GM19193 (cell line): ENCODE measurements around the gene TMEM239.

Experiments
- POLR2A ChIP-seq: IDR thresholded peaks from 4 replicates; pipeline ENCODE4 v1.6.1; 2011; ENCODE audit not compliant: insufficient read depth, insufficient read length; ENCODE audit errors: extremely low read depth

TMEM239 gene

DNA sequence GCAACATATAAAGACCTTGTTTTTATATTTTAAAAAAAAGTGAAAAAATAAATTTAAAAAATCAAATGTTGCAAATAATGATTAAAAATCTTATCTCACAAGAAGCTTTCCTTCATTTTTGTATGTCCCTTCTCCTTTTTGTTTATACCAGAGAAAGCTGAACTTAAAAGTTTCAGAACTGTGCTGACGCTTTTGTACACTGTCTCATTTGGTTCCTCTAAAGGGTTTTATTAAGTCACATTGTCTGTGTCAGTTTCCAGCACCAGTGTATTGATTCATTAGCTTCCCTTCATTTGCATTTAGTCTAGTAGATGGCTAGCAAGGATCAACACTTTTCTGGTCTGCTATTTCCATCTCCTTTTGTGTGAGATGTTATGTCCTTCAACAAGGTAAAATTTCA is 17.6 kb downstream of the TMEM239 start:
- TF ChIP-seq POLR2A: no peak

- no peak for TF ChIP-seq POLR2A
Observed at GRCh38 chr20:2834401-2835110, 18.4 kb downstream of the TMEM239 start.

GRCh38 chr20:2835331-2835796 is 19.2 kb downstream of the TMEM239 start:
- no peak for TF ChIP-seq POLR2A

GRCh38 chr20:2836035-2836434 is 19.9 kb downstream of the TMEM239 start:
- TF ChIP-seq POLR2A: no peak

DNA sequence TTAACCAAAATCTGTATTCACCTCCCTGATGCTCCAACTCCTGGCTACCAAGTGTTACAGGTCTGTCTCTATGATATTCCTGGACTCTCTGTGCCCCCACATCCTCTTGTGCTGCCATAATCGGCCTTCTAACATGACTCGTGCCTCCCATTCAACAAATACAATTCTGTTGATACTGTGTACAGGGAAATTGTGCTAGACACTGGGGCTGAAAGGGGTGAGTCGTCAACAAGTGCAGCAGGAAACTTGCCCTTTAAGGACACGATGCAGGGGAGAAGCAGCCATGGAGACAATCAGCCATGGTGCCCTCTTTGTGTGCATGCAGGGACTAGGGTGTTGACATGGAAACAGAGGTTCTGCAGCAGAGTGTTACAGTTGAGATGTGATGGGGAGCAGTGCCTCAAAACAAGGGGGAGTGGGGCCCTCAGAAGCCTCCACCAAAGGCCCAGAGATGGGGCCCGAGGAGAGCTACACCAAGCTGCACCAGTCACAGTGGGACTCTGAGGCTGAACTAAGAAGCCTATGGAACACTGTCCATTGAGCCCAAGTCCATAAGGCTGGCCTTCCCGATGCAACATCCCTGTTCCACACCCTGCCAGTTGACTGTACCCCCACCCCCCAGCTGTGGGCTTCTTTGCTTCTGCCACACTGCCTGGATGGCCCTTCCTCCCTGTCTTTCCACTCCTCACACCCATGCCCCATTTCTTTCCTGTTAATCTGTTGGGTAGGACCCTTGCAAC is 21.2 kb downstream of the TMEM239 start:
- no peak for TF ChIP-seq POLR2A

DNA sequence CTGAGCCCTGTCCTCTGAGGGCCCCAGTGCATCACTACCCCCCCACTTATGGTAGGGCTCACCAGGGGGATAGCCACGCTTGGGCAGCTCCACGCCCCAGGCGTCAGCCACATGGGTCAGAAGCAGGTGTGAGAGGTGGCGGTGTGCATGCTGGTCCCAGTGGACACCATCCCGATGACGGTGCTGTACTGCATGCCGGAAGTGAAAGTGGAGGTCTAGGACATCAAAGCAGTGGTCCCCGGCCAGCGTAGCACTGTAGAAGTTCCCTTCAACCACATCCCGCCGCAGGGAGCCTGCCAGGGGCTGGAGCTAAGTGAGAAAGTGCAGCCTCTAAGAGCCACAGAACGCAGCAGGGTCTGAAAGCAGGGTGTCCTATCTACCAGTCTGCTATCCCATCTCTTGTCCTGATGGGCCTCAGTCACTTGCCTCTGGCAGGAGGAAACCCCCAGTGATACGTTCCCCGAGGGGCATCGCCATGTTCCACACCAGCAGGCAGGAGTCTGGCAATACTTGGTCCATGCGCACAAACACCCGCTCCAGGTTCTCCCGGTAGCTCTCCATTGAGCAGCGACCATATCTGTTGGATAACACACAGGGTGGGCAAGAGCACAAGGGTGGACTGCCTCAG is 22.1 kb downstream of the TMEM239 start:
- no peak for TF ChIP-seq POLR2A

GRCh38 chr20:2838847-2839671 is 22.9 kb downstream of the TMEM239 start:
- no peak for TF ChIP-seq POLR2A

DNA sequence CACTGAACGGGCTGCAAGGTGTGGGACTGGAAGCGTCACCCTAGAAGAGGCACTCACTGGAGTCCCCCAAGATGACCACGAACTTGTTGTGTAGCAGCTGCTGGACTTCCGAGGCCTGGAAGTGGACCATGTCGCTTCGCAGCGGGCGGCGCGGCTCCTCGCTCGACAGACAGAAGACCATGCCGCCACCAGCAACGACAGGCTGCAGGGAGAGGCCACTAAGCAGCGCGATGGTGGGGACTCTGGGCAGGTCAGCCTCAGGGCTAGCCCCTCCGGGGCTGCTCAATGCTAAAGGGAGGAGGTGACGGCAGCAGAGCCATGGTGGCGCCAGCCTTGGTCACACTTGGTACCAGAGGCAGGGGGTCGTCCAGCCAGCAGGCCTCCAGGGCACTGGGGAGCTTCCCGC is 23.6 kb downstream of the TMEM239 start:
- no peak for TF ChIP-seq POLR2A

- TF ChIP-seq POLR2A: peak; percentile 71
Observed at GRCh38 chr20:2840138-2840966, 24.2 kb downstream of the TMEM239 start, which contains the start of the genes PCED1A and VPS16. Gene PCED1A, minus strand, starts transcription at chr20:2840655. Its CDS starts 743 bp downstream, at chr20:2839912. Gene VPS16, plus strand, starts transcription at chr20:2840745. Its CDS starts 30 bp downstream, at chr20:2840775.

- TF ChIP-seq POLR2A: no peak
Observed at GRCh38 chr20:2840967-2841531, 24.9 kb downstream of the TMEM239 start.

DNA sequence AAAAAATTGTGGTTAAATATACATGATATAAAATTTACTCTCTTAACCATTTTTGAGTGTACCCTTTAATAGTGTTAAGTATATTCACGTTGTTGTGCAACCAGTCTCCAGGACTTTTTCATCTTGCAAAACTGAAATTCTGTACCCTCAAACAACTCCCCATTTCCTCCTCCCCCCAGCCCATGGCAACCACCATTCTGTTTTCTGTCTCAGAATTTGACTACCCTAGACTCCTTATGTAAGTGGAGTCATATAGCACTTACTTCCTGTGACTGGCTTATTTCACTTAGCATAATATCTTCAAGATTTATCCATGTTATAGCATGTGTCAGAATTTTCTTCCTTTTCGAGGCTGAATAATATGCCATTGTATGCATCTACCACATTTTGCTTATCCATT is 29.4 kb downstream of the TMEM239 start:
- no peak for TF ChIP-seq POLR2A

DNA sequence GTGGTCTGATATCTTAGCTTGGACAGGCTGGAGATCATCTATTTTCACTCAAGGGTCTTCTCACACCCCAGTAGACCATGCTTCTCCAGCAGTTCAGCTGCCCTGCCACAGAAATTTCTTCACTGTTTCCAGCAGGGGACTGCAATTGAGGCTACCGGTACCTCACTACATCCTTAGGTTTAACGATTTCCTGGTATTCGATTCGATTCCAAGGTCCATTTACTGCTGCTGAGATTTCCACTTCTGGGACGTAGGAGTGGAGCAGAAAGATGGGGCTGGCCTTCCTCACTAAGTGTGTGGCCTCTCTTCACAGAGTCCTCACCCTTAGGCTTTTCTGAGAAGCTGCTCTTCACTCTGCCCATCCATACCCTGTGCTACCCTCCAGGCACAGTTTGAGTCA is 30.5 kb downstream of the TMEM239 start:
- TF ChIP-seq POLR2A: no peak

- no peak for TF ChIP-seq POLR2A
Observed at GRCh38 chr20:2847802-2848201, 31.6 kb downstream of the TMEM239 start.
